NAMALWA (cell line): Measurements from ENCODE around the gene ACAP3.

Experiments used
- DNase-seq: peaks from one replicate; pipeline ENCODE4 v3.0.0-alpha.2; 2015; ENCODE audit warnings: low spot score

Gene ACAP3

DNA sequence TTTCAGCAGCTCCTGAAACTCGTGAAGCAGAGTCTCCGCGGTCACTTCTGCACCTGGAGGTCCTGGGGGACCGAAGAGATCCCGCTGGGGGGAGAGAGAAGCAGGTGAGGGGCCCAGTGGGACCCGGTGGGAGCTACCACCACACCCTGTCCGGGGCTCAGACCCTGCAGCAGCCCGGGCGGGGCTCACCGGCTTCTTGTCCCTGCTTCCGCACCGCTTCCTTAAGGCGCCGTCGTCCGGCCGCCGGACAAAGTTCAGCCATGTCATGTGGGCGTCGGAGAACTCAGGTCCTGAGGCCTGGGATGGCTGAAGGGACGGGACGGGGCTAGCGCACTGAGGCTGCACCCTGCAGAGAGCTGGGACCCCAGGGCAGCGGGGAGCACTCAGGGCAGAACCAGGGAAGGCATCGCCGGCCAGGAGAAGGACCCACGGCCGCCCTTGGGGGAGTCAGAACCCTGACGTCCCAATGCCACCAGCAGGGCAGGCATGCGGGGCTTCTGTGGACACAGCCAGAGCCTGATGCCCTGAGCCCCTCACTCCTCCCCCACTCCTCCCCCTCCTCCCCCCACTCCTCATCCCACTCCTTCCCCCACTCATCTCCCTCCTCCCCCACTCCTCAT, 63.4 kb downstream of the ACAP3 start:
- peak; percentile 58 for DNase-seq

DNA sequence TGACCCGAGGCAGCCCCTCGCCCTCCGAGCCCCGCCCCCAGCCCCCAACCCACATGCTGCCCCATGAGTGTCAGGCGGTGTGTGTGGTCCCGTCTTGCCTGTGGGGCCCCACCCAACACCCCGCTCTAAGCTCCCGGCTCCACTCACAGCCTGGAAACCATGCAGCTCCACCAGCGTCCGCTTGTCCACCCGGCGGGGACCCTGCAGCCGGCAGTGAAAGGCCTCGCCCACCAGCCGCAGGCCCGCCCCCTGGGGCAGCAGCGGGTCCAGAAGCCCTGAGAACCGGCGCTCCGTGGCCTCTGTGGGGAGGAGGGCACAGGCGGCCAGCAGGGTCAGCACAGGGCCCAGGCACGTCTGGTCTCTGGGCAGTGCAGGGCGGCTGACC, 63.9 kb downstream of the ACAP3 start:
- DNase-seq = no peak

DNA sequence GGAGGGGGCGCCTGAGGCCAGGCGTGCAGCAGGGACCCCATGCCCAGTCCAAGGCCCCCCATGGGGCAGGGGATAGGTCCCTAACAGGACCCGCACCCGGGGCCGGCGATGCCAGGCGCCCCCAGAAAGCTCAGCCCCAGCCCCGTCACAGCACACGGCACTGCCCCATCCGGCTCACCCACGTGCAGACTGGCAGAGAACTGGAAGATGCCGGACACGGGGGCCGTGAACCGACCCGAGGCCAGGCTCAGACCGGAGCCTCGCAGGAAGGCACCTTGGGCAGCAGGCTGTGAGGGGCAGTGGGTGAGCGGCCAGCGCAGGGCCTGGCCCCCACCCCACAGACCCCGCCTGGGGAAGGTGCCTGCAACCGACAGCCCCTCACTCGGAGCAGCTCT, 64.5 kb downstream of the ACAP3 start:
- no peak for DNase-seq

DNA sequence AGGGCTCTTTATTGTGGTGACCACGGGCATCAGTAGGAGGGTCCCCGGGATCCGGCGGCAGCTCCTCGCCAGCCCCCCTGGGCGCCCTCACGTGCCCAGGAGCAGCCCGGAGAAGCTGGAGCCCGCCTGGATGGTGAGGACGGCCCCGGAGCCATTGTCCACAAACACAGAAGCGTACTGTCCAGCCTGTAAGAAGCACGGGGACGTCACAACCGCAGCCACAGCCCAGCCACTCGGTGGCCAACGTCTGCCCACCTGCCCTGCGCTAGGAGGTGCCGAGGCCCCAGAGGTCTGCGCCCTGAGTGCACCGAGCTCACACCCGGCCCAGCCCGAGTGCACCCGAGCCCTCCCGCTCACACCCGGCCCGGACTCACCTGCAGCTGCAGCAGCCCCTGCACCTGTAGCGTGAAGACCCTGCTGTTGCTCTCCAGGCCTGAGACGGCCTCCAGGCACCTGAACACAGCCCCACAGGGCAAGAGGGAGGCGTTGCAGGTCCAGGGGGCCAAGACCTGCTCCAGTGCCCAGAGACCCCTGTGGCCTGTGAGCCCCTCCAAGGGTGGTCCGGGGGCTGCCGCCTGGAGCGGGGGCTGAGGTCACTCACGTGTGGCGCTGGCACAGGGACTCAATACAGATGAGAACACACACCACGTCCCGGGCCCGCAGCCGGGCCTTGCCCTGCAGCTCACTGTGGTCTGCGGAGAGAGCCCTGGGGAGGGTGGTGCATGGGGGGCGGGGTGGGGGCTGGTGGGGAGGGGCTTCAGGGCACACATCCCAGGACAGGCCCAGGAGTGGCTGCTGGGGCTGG, 65.1 kb downstream of the ACAP3 start:
- DNase-seq = no peak
